GM21786 (cell line): ENCODE results near the gene GPX2.

Source experiments
- ATAC-seq: cut with Tn5 transposase; IDR thresholded peaks from one replicate; pipeline ENCODE4 v1.9.1; 2021; ENCODE audit not compliant: unreplicated experiment

Gene GPX2

GRCh38 chr14:64940336-64940910, 2.1 kb downstream of the GPX2 start:
- no peak for ATAC-seq

- ATAC-seq: no peak
These were observed 2.7 kb downstream of the GPX2 start for GRCh38 chr14:64939817-64940190.

GRCh38 chr14:64938972-64939816, 3.4 kb downstream of the GPX2 start:
- no peak for ATAC-seq

DNA sequence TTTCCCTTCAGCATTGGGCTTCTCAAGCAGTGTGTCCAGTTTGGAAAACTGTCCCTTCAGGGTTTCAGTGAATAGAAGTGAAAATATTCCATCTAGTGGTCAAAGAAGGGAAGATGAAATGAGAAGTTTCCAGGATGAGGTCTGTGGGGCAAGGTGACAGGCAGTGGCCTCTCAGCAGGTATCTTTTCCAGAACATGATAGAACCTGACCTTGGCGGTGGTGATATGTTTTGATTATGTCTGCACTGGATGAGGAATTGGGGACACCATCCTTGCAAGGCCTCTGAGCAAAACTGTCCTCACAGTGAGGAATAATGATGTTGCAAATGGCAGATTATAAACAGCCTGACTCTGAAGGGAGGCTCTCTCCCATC, 4.7 kb downstream of the GPX2 start:
- ATAC-seq: no peak

DNA sequence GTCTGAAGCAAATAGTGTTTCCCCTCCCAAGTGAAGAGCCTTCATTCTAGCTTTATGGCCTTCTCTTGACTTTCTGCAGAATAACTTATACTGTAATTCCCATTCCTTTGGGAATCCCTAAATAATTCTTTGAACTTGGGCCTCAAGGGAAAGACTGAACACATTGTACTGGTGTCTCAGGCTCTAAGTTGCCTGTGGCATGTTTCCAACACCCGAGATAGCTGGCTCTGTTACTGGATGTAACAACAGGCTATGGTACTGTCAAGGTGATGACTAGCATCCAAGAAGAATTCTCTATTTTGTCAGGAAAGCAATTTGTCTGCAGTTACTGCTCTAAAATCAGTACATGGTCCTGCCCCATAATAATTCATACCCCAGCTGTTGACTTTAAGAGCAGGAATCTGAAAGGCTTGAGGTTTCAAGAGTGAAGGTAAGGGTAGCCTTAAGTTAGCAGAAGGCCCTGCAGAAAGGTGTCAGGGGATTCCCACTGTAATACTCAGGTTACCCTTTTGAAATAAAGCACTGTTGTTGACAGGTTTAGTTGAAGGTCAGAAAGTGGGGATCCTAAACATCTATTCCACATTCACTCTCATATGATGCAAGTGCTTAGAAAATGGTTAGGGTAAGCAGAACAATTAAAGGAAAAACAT, 5.2 kb downstream of the GPX2 start:
- no peak for ATAC-seq

DNA sequence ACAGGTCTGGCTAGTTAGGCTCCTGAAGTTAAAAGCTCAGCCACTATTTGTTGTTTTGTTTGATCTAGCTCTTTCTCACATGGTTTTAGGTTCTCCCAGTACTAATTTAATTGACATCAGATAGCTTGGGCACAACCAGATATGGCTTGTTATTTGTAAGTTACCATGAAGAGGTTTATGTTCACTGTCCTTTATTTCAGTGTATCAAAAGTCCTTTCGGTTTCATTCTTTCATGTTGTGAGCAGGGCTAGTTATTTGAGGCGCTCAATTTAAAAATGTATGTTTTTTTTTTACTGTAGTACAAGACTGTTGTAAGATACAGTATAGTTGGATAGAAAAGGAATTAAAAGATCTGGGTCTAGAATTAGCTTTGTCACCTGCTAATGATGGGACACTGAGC, 7.0 kb downstream of the GPX2 start:
- ATAC-seq: no peak

DNA sequence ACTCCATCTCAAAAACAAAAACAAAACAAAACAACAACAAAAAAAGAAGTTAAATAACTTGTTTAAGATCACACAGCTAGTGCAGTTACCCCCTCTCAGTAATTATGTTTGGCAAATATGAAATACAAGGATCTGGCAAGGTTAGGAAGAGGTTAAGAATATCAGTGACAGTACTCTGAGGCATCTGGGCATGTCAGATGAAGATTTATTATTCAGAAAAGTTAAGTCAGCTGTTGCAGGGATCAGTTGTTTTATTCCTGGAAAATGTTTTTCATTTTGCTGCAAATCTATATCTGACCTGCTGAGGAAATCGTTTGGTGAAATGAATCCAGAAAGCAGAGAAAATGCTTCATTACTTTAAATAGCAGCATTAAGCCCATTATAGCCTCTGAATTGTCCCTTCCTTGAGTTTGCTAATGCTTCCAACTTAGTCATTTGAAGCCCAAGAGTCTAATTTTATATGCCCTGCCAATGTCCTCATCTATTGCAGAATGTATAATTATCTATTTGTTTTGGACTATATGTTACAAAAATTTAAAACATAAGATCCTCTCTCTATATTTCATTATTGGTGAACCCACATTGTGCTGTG, 8.1 kb downstream of the GPX2 start:
- no peak for ATAC-seq

DNA sequence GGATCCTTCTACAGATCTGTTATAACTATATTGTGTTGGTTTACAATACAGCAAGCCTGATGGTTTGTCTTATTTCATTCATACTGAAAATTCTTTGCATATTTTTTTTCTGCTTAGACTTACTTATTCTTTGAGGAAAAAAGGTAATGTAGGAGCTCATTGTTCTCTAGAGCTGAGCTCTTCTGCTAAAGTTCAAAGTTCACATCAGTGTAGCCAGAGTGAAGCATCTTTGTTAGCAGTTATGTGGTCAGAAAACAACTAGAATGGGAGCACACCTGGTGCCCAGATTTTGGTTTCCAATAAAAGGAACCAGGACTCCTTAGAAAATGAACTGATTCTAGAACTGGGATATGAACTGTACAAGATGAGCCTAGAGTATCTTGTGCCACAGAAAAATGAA, 10.3 kb downstream of the GPX2 start:
- no peak for ATAC-seq

DNA sequence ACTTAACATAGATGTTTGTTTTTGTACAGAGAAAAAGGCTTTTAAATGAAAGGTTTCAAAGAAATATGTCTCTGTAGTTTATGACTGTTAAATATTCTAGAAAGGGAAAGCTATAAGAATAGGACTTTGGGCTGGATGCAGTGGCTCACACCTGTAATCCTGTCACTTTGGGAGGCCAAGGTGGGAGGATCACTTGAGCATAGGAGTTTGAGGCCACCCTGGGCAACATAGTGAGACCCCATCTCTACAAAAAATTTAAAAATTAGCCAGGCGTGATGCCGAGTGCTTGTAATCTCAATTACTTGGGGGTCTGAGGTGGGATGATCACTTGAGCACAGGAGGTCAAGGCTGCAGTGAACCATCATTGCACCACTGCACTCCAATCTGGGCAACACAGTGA, 11.4 kb downstream of the GPX2 start:
- ATAC-seq: no peak

DNA sequence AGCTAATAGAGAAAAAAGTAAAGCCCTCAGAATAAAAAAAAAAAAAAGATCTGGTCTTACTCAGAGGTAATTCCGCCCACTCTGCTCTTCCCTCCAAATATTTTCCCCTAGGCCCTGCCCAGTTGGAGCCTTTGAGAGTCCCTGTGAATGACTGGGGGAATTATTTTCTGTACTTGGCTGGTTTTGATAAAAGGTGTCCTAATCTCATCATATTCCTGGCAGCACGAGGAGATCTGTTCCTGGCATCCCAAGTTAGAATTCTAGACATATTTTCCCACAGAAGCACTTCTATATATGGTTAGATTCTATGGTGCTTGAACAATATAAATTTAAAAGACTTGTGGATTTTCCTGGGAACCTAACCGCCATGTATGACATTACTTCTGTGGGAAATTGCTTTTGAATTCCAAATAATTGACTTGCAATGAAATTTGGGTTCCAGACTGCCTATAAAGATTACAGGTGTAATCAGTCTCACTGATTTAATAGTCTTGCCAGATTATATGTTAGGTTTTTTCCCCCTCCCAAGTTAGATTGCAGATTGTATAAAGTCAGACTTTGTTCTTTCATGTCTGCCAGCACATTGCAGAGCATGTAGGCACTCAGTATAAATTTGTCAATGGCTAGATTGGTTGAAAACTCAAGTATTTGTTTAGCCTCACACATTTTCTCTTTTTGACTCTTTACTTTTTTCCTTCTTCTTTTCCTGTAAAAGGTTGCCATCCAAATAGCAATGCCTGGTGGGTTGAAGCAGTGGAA, 12.3 kb downstream of the GPX2 start:
- no peak for ATAC-seq

DNA sequence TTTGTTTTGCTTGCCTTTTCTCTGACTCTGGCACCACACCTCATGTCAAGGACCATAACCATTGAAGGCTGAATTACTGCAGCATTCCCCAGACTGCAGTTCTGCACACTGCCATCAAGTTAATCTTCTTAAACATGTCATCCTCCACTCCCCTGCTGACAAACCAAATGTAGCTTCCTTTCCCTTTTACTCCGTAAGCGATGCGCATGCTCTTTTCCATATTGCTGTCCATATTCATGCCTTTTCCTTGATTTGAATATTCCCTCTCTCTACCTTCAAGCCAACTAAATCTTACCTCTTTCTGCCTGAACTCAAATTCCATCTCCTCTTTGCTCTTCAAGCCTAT, 13.6 kb downstream of the GPX2 start:
- no peak for ATAC-seq

GRCh38 chr14:64928239-64929013, 14.1 kb downstream of the GPX2 start:
- ATAC-seq: peak; percentile 92

DNA sequence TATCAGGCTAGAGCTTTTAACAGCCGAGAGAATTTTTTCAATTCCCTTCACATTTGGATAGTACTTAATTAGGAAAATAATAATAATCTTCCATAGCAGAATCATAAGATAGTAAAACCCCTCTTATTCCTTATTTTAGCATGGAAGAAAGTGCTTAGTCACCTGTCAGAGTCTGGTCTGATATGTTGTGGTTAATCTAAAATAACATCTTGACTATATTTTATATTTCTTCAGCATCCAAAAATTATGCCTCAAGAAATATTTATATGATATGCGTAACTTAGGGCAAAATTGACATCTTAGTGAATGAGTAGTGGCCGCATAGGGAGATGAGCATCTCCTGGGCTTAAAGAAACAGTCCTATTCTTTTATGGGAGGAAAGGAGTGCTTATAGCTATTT, 15.5 kb downstream of the GPX2 start:
- ATAC-seq: no peak

DNA sequence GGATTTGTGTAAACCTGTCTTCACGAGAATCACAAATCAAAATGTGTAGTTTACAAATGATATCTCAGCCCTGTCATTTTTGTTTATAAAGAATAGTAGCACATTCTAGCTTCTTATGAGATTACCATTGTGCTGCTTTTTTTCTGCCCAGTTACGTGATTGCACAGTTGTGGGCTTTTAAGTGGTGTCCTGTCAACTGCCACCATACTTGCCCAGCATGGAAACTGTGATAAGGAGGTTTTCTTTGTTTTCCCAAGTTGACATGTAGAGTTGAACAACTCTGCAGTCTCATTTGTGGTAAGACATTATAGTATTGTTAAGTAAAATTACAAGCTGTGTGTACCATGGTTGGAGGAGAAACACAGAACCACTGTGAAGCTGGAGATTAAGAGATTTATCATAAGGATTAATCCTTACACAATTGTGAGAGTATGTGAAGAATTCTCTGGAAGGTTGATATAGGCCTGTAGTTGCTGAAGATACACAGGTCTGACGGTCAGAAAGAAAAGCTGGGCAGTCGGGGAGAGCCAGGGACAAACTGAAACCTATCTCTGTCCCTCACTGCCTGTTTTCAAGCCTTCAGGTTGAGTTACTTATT, 16.0 kb downstream of the GPX2 start:
- no peak for ATAC-seq

GRCh38 chr14:64923015-64923414, 19.5 kb downstream of the GPX2 start:
- ATAC-seq: no peak

DNA sequence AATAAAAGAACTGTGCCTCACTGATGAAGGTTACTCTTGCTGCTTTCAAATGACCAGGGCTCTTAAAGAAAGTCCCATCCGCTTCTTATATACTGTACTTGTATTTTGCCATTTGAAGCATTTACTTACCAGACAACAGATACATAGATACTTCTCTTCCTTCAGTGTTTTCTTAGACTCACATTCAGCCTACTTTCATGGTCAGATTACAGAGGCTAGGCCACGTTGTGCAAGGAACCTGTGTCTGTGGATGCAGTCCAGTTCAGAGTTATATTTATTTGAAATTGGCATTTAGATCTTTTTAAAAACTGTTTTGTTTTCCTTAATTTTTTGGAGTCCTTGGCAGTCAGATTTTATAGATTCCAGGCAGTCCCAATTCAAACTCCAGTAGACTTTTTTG, 22.1 kb downstream of the GPX2 start:
- ATAC-seq: no peak

DNA sequence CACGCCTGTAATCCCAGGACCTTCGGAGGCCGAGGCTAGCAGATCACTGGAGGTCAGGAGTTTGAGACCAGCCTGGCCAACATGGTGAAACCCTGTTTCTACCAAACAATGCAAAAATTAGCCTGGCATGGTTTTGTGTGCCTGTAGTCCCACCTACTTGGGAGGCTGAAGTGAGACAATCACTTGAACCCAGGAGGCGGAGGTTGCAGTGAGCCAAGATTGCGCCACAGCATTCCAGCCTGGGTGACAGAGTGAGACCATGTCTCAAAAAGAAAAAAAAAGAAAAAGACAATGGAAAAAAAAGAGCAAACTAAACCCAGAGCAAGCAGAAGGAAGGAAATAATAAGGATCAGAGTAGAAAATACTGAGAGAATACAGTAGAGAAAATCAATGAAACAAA, 22.9 kb downstream of the GPX2 start:
- ATAC-seq: no peak

GRCh38 chr14:64919215-64919614, 23.3 kb downstream of the GPX2 start:
- ATAC-seq: no peak

DNA sequence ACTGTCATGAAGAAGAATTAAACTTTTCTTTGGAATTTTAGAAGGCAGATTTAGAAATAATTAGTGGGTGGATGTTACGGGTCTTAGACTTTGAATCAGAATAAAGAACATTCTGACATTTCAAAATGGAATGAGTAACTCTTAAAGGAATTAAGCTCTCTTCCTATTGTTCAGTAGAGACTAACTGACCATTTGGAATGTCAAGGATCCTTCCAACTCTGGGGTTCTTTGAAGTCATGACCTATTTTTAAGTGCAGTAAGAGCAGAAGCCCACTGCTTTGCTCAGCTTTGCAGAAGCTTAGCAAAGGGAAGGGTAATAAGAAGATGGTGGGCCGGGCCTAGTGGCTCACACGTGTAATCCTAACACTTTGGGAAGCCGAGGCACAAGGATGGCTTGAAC, 24.3 kb downstream of the GPX2 start:
- ATAC-seq: no peak

GRCh38 chr14:64915797-64916196, 26.7 kb downstream of the GPX2 start:
- no peak for ATAC-seq
